CD4-positive, alpha-beta T cell (primary cell): ENCODE measurements around the gene CRELD1. TPM values are rescaled to one million over a fixed set of nuclear protein-coding genes. Genes with fewer than 3 reads are reported as not detected.

Experiments used
- ATAC-seq: fragments of 200-7000 bp; cut with Tn5 transposase; one replicate; pipeline ENCODE4 v1.10.0; 2022; ENCODE audit warnings: mild to moderate bottlenecking; ENCODE audit not compliant: poor library complexity
- CTCF ChIA-PET: fragments of 350-600 bp; sonication (Branson Sonifier 250); formaldehyde crosslinking; loops from one replicate; lab custom pipeline; 2021; ENCODE audit warnings: antibody characterized with exemption, inconsistent platforms; lab: Charles Lee
- POLR2A ChIA-PET: fragments of 350-600 bp; sonication (Branson Sonifier 250); formaldehyde crosslinking; loops from one replicate; lab custom pipeline; 2021; ENCODE audit warnings: antibody characterized with exemption, inconsistent platforms; lab: Charles Lee
- DNase-seq, 14 experiments: peaks; one replicate each; pipeline ENCODE4 v3.0.0-alpha.2; 2013 to 2020; ENCODE audit warnings: mixed read lengths in 2 of 14
- H3K27ac ChIP-seq, 2 donors: one replicate each; pipeline versions ENCODE4 v1.5.1 to v1.7.0; 2013; ENCODE audit warnings: low read length in 2 of 2, low read depth in 1 of 2, mild to moderate bottlenecking in 1 of 2
- H3K27me3 ChIP-seq, 2 experiments: 1 replicate in 1 of 2; 2 replicates in 1 of 2; pipeline versions ENCODE4 v1.6.1 to v1.7.0; 2013; ENCODE audit warnings: low read length in 2 of 2, control low read depth in 1 of 2, mild to moderate bottlenecking in 1 of 2, moderate library complexity in 1 of 2; ENCODE audit not compliant: insufficient read depth in 2 of 2, control insufficient read depth in 1 of 2
- H3K36me3 ChIP-seq: one replicate; pipeline ENCODE4 v1.6.1; 2013; ENCODE audit warnings: low read length, control low read depth; ENCODE audit not compliant: insufficient read depth
- H3K4me1 ChIP-seq: one replicate; pipeline ENCODE4 v1.6.1; 2013; ENCODE audit warnings: low read length, control low read depth; ENCODE audit not compliant: insufficient read depth
- H3K4me3 ChIP-seq: one replicate; pipeline ENCODE4 v1.5.1; 2013; ENCODE audit warnings: mild to moderate bottlenecking, low read length, moderate library complexity
- H3K9me3 ChIP-seq, 2 experiments: 1 replicate in 1 of 2; 2 replicates in 1 of 2; pipeline versions ENCODE4 v1.6.1 to v1.7.0; 2013; ENCODE audit warnings: low read length in 2 of 2, mild to moderate bottlenecking in 2 of 2, control low read depth in 1 of 2, moderate library complexity in 1 of 2; ENCODE audit not compliant: control insufficient read depth in 1 of 2, insufficient read depth in 1 of 2
- H3K27ac Mint-ChIP-seq: one replicate; pipeline ENCODE4 v1.8.0; 2020; ENCODE audit warnings: mixed read lengths
- H3K27me3 Mint-ChIP-seq: one replicate; pipeline ENCODE4 v1.8.0; 2021; ENCODE audit warnings: mixed read lengths
- H3K36me3 Mint-ChIP-seq: one replicate; pipeline ENCODE4 v1.8.0; 2021; ENCODE audit warnings: low read depth, mixed read lengths
- H3K4me1 Mint-ChIP-seq: one replicate; pipeline ENCODE4 v1.8.0; 2021; ENCODE audit warnings: low read depth, mixed read lengths
- H3K4me3 Mint-ChIP-seq: one replicate; pipeline ENCODE4 v1.8.0; 2020; ENCODE audit warnings: mild to moderate bottlenecking, mixed read lengths
- H3K9me3 Mint-ChIP-seq: one replicate; pipeline ENCODE4 v1.8.0; 2020; ENCODE audit warnings: mixed read lengths
- CTCF ChIP-seq: fragments of 200-600 bp; IDR thresholded peaks from one replicate; pipeline ENCODE4 v1.8.0; 2022; ENCODE audit warnings: antibody characterized with exemption, mild to moderate bottlenecking
- intact Hi-C, 2 experiments: fragments of 100-400 bp; cut with DNase I in 1 of 2; cut with micrococcal nuclease in 1 of 2; formaldehyde crosslinking; loops; one replicate each; pipeline versions ENCODE4 v1.15.1 to v1.9.0; 2023 to 2025; cut with DNase I, micrococcal nuclease
- total RNA-seq, 174 experiments: library from RNA in 2 of 174; stranded (reverse) in 2 of 174; gene quantifications; one replicate each; pipeline ENCODE4 v1.2.3 and lab custom pipeline; 2021 to 2026

CRELD1 gene
- total RNA-seq, 2 experiments from 2014 or later = 10.7 to 12.4 TPM

DNA sequence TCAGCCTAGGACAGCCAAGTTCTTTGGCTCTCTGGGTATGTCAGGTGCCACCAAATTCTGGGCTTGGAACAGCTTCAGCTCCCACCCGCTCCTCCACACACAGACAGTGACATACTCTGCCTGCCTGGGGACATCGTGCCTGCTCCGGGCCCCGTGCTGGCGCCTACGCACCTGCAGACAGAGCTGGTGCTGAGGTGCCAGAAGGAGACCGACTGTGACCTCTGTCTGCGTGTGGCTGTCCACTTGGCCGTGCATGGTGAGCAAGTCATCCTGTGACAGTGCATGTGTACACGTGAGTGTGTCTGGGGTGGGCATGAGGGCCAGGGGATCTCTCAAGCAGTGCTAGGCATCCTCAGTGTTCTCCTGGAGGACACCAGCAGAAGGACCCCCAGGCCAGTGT lies 15.8 kb upstream of the CRELD1 start:
- Mint-ChIP-seq H3K27ac (no peak overlapping the region), H3K27me3 (no peaks in the 10 kb centered on the region), H3K9me3 (no peaks in the 10 kb centered on the region), H3K4me1 (peaks cover 13% of the 10 kb centered on the region), H3K36me3 (no peaks in the 10 kb centered on the region), H3K4me3 (no peak overlapping the region)
- CTCF ChIA-PET = no interaction called here
- intact Hi-C loops = no loop called here
- no peak for ATAC-seq
- Histone ChIP-seq H3K36me3 (no peaks in the 10 kb centered on the region), H3K27me3 (no peaks in the 10 kb centered on the region), H3K4me3 (no peak overlapping the region), H3K4me1 (peaks cover 26% of the 10 kb centered on the region), H3K27ac (no peak overlapping the region), H3K9me3 (no peaks in the 10 kb centered on the region)
- no peak for TF ChIP-seq CTCF
- POLR2A ChIA-PET = interaction anchor here (4.9 kb wide), 1 partner anchor 15 kb away, joined by 32 read pairs; the partner anchor contains the start of gene CRELD1
- no peak for DNase-seq

DNA sequence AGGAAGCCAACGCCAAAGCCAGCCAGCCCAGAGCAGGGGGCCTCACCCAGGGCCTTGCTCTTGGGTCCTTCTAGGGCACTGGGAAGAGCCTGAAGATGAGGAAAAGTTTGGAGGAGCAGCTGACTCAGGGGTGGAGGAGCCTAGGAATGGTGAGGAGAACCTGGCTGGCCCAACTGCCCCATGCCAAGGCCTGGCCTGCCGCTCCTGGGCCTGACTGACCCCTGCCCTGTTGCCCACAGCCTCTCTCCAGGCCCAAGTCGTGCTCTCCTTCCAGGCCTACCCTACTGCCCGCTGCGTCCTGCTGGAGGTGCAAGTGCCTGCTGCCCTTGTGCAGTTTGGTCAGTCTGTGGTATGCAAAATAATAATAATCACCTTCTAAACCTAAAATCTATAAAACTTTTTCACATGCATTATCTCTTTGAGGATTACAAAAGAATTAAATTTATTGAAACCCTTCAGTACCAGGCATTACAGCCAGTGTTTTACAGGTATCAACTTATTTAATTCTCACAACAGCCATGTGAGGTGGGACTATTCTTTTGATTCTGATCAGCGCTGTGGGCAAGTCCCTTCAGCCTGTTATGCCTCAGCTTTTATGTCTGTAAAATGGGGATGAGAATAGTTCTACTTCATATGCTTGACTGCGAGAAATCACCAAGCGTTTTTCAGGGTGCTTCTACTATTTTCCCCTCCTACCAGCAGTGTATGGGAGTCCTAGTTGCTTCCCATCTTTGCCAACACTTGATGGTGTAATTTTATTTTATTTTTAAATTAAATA lies 15.2 kb upstream of the CRELD1 start:
- Histone ChIP-seq H3K36me3 (no peaks in the 10 kb centered on the region), H3K4me3 (no peak overlapping the region), H3K27me3 (no peaks in the 10 kb centered on the region), H3K4me1 (peaks cover 26% of the 10 kb centered on the region), H3K9me3 (no peaks in the 10 kb centered on the region), H3K27ac (no peak overlapping the region)
- H3K9me3 Mint-ChIP-seq = no peaks in the 10 kb centered on the region
- peaks cover 13% of the 10 kb centered on the region for H3K4me1 Mint-ChIP-seq
- DNase-seq = no peak
- intact Hi-C loops = no loop called here
- H3K27ac Mint-ChIP-seq = no peak overlapping the region
- ChIA-PET POLR2A (interaction anchor here (4.9 kb wide), 1 partner anchor 14 kb away, joined by 32 read pairs; the partner anchor contains the start of gene CRELD1), CTCF (no interaction called here)
- H3K27me3 Mint-ChIP-seq = no peaks in the 10 kb centered on the region
- H3K36me3 Mint-ChIP-seq = no peaks in the 10 kb centered on the region
- no peak for TF ChIP-seq CTCF
- no peak overlapping the region for H3K4me3 Mint-ChIP-seq
- no peak for ATAC-seq

DNA sequence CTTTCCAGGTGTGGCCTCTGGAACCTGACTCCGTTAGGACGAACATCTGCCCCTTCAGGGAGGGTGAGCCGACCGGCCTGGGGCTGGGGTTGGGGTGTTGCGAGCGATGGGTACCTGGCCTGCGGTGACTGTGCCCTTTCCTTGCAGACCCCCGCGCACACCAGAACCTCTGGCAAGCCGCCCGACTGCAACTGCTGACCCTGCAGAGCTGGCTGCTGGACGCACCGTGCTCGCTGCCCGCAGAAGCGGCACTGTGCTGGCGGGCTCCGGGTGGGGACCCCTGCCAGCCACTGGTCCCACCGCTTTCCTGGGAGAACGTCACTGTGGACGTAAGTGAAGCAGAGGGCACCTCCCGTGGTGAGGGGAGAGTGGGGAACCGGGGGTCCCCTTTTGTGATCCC lies 5.5 kb upstream of the CRELD1 start:
- intact Hi-C loops = no loop called here
- Mint-ChIP-seq H3K4me1 (peaks cover 26% of the 10 kb centered on the region), H3K27me3 (no peaks in the 10 kb centered on the region), H3K27ac (no peak overlapping the region), H3K4me3 (no peak overlapping the region), H3K9me3 (no peaks in the 10 kb centered on the region), H3K36me3 (no peaks in the 10 kb centered on the region)
- DNase-seq (no peak), ATAC-seq (no peak)
- peaks cover 17% of the 10 kb centered on the region for H3K4me1 ChIP-seq
- no peaks in the 10 kb centered on the region for H3K9me3 ChIP-seq
- POLR2A ChIA-PET = no interaction called here
- no peak overlapping the region for H3K27ac ChIP-seq
- H3K4me3 ChIP-seq = no peak overlapping the region
- H3K27me3 ChIP-seq = no peaks in the 10 kb centered on the region
- CTCF ChIA-PET = no interaction called here
- no peaks in the 10 kb centered on the region for H3K36me3 ChIP-seq
- TF ChIP-seq CTCF = no peak
